DOHH2 (cell line): ENCODE results near the gene KAT2B.

Experiments used
- H3F3A ChIP-seq: fragments of 200-600 bp; sonication (generic), shearing (Covaris generic); 2 replicates; pipeline ENCODE4 v1.6.0; 2016; ENCODE audit warnings: antibody characterized with exemption, mild to moderate bottlenecking; ENCODE audit not compliant: control insufficient read depth, insufficient read depth
- H3K27ac ChIP-seq: fragments of 200-600 bp; sonication (generic); 2 replicates; pipeline ENCODE4 v1.5.1; 2014; ENCODE audit warnings: low read depth, mild to moderate bottlenecking, low read length, moderate library complexity
- H3K27me3 ChIP-seq: fragments of 200-600 bp; sonication (generic); 2 replicates; pipeline ENCODE4 v1.6.1; 2014; ENCODE audit warnings: mild to moderate bottlenecking, low read length, mixed read lengths; ENCODE audit not compliant: control insufficient read depth
- H3K36me3 ChIP-seq: fragments of 200-600 bp; sonication (generic); 2 replicates; pipeline ENCODE4 v1.6.1; 2014; ENCODE audit warnings: mild to moderate bottlenecking, low read length, moderate library complexity, mixed read lengths; ENCODE audit not compliant: control insufficient read depth
- H3K4me1 ChIP-seq: fragments of 200-600 bp; sonication (generic); 2 replicates; pipeline ENCODE4 v1.6.1; 2014; ENCODE audit warnings: mild to moderate bottlenecking, low read length, mixed read lengths; ENCODE audit not compliant: control insufficient read depth
- H3K4me2 ChIP-seq: fragments of 200-600 bp; sonication (generic); 2 replicates; pipeline ENCODE4 v1.6.0; 2014; ENCODE audit warnings: mild to moderate bottlenecking, low read length, moderate library complexity
- H3K4me3 ChIP-seq: fragments of 200-600 bp; sonication (generic); 2 replicates; pipeline ENCODE4 v1.5.1; 2014; ENCODE audit warnings: mild to moderate bottlenecking, low read length, mixed read lengths
- H3K79me2 ChIP-seq: fragments of 200-600 bp; sonication (generic); 2 replicates; pipeline ENCODE4 v1.6.1; 2014; ENCODE audit warnings: mild to moderate bottlenecking, low read length, mixed read lengths; ENCODE audit not compliant: control insufficient read depth
- H3K9me2 ChIP-seq: fragments of 200-600 bp; sonication (generic); replicated peaks from 2 replicates; pipeline ENCODE4 v1.6.1; 2014; ENCODE audit warnings: mild to moderate bottlenecking, low read length, mixed read lengths; ENCODE audit not compliant: control insufficient read depth
- H3K9me3 ChIP-seq: fragments of 200-600 bp; sonication (generic); 2 replicates; pipeline ENCODE4 v1.6.1; 2014; ENCODE audit warnings: antibody characterized with exemption, low read length, mixed read lengths; ENCODE audit not compliant: control insufficient read depth, insufficient read depth
- H4K20me1 ChIP-seq: fragments of 200-600 bp; sonication (generic); 2 replicates; pipeline ENCODE4 v1.6.0; 2014; ENCODE audit warnings: low read depth, mild to moderate bottlenecking, antibody characterized with exemption, low read length, moderate library complexity; ENCODE audit not compliant: control insufficient read depth, insufficient read depth
- CTCF ChIP-seq: fragments of 200-600 bp; sonication (generic); IDR thresholded peaks from one replicate; pipeline ENCODE4 v1.5.1; 2014; ENCODE audit warnings: antibody characterized with exemption, mild to moderate bottlenecking, low read depth, low read length; ENCODE audit not compliant: poor library complexity, severe bottlenecking
- EZH2phosphoT487 ChIP-seq: fragments of 200-600 bp; sonication (generic); IDR thresholded peaks from 2 replicates; pipeline ENCODE4 v1.6.1; 2017; ENCODE audit warnings: borderline replicate concordance, mild to moderate bottlenecking, antibody characterized with exemption, low read length, moderate library complexity, mixed read lengths

Gene KAT2B

GRCh38 chr3:20062996-20063395, 22.8 kb downstream of the KAT2B start:
- H3K9me2 ChIP-seq, result no peaks in the 10 kb centered on the region
- no peak overlapping the region for H3K27ac ChIP-seq
- H3K4me2 ChIP-seq, result no peak overlapping the region
- H3K4me3 ChIP-seq, result no peak overlapping the region
- H3K27me3 ChIP-seq, result no peaks in the 10 kb centered on the region
- H4K20me1 ChIP-seq, result 0 out of 2 replicates have a peak, but pooled peaks cover 4% of the 10 kb centered on the region
- peaks cover 47% of the 10 kb centered on the region for H3K79me2 ChIP-seq
- no peaks in the 10 kb centered on the region for H3K36me3 ChIP-seq
- TF ChIP-seq EZH2phosphoT487 (no peak), CTCF (no peak)
- no peaks in the 10 kb centered on the region; the same call in 1 of the 2 replicates for H3F3A ChIP-seq
- H3K9me3 ChIP-seq, result no peaks in the 10 kb centered on the region
- H3K4me1 ChIP-seq, result peaks cover 5% of the 10 kb centered on the region

GRCh38 chr3:20064387-20064786, 24.1 kb downstream of the KAT2B start:
- no peaks in the 10 kb centered on the region for H3K27me3 ChIP-seq
- H3K9me3 ChIP-seq, result no peaks in the 10 kb centered on the region
- H3K36me3 ChIP-seq, result no peaks in the 10 kb centered on the region
- no peak overlapping the region for H3K4me3 ChIP-seq
- no peaks in the 10 kb centered on the region; the same call in 1 of the 2 replicates for H3F3A ChIP-seq
- H3K4me1 ChIP-seq, result peaks cover 5% of the 10 kb centered on the region
- peaks cover 50% of the 10 kb centered on the region for H3K79me2 ChIP-seq
- TF ChIP-seq EZH2phosphoT487, result no peak
- no peak for TF ChIP-seq CTCF
- H3K9me2 ChIP-seq, result no peaks in the 10 kb centered on the region
- no peak overlapping the region for H3K27ac ChIP-seq
- H3K4me2 ChIP-seq, result no peak overlapping the region
- 0 out of 2 replicates have a peak, but pooled peaks cover 4% of the 10 kb centered on the region for H4K20me1 ChIP-seq

- peaks cover 5% of the 10 kb centered on the region for H3K4me1 ChIP-seq
- no peaks in the 10 kb centered on the region for H3K9me2 ChIP-seq
- H4K20me1 ChIP-seq, result 0 out of 2 replicates have a peak, but pooled peaks cover 4% of the 10 kb centered on the region
- no peak for TF ChIP-seq CTCF
- no peak for TF ChIP-seq EZH2phosphoT487
- H3F3A ChIP-seq, result no peaks in the 10 kb centered on the region; the same call in 1 of the 2 replicates
- H3K27ac ChIP-seq, result no peak overlapping the region
- no peaks in the 10 kb centered on the region for H3K36me3 ChIP-seq
- no peaks in the 10 kb centered on the region for H3K27me3 ChIP-seq
- no peak overlapping the region for H3K4me3 ChIP-seq
- no peak overlapping the region for H3K4me2 ChIP-seq
- H3K9me3 ChIP-seq, result no peaks in the 10 kb centered on the region
- H3K79me2 ChIP-seq, result peaks cover 50% of the 10 kb centered on the region
Measured at GRCh38 chr3:20064796-20065564, 24.7 kb downstream of the KAT2B start.
